ENCODE measurements around the gene MGLL.

Gene MGLL

DNA sequence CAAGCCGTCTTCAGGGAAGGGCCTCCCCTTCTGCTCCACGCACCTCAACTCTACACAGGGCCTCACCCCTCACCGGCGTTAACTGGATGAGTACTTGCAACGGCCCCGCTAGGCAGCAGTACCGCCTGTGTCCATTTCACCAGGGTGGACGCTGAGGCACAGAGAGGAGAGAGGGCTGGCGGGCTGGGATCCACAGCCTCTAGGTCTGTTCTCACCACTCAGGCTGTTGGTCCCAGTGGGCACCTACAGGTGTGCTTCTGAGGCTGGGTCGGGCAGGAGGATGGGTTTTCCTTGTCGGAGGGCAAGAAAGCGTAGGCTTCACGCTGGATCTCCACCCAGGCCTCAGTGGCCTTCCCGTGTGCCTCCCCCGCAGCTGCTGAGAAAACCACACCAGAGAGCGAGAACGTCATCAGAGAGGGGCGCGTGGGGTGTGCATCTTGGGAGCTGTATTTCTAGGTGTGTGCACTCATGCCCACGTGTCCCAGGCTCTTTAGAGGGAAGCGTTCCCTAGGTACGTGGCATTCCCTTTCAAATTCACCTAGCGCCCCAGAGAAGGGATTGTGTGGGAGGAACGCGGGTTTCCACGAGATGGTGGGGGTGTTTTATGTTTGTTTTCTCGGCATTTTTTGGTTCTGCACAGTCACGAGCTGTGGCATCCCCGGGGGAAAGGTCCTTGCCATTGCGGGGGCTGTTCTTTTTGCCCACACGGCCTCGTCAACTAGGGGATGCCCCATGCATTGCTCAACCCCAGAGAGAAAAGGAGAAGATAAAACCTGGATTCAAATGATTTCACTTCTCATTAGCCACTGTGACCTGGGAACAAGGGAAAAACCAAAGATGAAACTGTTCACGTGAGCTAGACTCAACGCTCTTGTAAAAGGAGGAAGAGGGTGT lies 67.7 kb downstream of the MGLL start:
- no peak for DNase-seq (ENCODE audit: low read depth)

DNA sequence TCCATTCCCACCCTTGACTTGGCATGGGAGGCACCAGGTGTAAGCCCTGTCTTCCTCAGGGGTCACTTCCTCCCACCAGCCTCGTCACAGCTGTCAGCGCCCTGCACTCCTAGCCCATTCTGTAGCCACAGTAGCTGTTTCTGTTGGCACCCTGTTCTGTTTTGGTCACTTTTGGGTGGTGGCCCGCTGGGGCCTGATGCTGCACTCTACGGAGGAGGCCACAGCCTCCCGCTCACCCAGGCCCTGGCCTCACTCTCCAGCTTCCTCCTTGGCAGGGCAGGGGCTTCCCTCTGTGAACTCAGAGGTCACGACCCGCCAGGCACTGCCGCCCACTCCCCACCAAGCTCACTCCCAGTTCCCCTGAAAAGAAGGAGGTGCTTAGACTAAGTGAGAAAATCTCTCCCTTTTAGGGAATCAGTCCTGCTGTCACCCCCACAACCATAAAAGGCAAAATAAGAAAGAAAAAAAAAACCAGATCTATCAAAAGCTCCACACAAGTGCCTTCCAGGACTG lies 68.4 kb downstream of the MGLL start:
- DNase-seq (ENCODE audit: low read depth), result no peak

DNA sequence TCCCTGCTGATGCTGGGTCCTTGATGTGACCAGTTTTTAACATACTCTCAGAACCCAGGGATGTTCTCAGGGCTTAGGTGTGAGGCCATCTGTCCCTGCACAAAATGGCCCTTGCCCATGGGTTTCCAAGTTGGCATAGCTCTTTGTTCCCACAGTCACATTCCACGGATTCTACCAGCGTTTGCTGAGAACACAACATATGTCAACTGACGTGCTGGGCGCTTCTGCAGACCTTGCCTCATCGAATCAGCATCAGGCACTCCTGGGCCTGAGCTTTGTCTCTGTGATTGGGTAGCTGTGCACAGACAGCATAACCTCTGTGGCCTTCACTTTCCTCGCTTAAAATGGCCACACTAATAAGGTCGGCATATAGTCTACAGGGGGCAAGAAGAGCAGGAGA lies 69.0 kb downstream of the MGLL start:
- no peak for DNase-seq (ENCODE audit: low read depth)

DNA sequence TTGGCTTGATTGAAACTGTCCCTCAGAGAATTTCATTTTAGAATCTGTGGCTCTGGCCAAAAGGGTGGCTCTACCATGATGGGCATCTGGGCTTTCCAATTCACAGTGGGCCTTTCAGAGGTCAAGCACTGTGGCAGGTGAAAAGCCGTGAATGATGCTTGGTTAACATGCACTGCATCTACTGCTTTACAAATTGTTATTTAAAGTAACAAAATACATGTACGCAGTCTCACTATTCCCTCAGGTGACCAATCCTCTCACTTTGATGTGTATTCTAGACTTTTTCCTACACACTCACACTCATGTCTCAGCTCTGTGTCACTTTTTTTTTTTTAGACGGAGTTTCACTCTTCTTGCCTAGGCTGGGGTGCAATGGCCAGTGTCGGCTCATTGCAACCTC lies 70.5 kb downstream of the MGLL start:
- DNase-seq (ENCODE audit: low read depth), result no peak

DNA sequence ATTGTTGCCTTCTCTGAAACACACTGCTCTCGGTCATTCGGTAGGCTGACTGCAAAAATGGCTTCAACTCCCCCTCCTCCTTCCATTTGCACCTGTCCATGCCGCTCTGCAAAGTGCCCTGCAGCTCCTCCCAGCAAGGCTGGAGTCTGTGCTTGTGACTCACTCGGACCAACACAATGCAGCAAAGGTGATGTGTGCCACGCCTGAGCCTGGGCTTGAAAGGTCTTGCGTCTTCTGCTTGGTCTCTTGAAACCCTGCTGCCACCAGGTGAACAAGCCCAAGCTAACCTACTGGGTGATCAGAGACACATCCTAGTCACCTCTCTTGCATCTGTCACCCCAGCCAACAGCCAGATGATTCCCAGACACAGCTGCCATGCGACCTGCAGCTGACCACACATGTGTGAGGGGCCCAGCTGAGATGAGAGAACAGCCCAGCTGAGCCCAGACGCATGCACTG lies 71.1 kb downstream of the MGLL start:
- no peak for DNase-seq (ENCODE audit: low read depth)

DNA sequence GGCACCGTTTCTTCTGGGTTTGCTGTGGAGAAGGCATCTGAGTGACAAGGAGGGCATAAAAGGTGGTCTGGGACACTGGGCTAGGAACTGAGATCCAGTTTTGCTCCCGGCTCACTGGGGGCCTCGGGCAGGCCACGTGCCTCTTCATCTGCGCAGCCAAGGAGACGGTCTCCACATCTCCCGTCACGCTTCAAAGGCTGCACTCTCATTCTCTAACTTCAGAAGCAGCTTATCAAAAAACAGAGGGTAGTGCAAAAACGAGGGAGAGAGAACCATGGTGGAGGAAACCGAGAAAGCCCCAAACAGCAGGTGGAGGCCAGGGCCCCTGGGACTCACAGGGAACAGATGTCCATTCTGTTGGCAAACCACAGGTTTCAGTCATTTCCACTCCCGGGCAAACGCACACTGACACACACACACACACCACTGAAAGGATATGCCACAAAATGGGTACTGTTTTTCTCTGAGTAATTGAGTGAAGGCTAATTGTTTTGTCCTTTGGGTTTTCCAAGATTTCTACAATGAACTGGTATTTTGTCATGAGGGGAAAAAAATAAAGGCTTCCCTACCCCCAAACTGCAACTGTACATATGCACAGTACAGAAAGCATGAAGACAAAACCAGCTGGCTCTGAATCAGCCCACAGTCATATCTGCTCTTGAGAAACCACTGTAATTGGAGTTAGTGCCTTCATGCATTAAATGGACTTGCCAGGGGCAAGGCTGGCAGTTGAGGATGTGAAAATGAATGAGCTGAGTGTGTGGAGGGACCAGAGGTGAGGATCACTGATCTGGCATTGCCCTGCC lies 71.9 kb downstream of the MGLL start:
- DNase-seq (ENCODE audit: low read depth), result no peak

DNA sequence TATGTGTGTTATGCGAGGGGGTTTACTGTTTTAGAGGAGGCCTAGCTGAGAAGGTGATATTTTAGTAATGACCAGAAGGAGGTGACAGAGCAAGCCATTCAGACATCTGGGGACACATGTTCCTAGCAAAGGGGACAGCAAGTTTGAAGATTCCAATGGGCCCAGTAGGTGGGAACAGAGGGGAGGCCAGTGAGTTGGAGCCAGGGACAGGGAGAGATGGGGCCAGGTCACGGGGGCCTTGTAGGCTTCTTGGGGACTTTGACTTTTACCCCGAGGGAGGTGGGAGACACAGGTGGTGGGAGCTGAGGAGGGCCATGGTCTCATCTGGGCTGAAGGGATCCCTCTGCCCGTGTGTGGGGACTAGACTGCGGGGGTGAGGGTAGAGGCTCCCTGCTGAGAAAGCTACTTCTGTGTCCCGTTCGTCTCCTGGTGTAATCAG lies 72.5 kb downstream of the MGLL start:
- DNase-seq (ENCODE audit: low read depth), result no peak

DNA sequence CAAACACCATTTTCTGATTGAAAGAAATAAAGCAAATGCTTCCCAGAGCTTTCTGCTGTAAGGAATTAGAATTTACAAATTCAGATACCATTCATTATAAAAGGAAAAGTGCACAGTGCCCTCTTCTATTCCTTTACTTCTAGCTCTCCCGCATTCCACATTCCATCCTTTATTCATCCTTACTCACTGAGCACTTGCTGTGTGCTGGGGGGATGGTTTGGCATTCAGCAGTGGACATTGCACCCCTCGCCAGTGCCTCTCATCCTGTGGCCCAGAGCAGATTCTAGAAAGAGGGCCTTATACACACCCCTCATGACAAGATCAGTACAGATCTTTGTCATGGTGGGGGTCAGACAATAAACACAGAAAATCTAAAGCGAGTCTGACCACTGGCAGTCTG lies 73.0 kb downstream of the MGLL start:
- DNase-seq (ENCODE audit: low read depth), result no peak

DNA sequence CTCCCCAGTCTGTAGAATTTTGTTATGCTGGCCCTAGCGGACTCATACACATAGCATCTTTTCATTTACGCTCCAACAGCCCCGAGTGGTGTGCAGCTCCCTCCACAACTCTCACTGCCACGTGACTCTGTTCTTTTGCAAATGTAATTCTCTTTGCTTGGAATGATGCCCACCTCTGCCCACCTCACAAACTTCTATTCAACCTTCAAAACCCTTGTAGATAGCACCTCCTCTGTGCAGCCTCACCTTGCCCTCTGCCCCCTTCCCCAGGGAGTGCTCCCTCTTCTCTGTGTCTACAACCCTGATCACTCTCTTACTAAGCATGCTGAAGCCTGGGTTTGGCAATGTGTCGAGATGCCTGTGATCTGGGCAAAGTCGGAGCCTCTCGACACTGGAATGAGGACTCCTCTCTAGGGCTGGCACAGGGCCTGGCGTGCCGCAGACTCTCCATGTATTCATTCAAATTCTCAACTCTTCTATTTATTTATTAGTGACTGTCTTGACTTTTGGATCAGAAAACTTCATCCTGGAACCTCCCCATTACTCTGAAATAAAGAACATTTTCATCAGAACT lies 73.5 kb downstream of the MGLL start:
- DNase-seq (ENCODE audit: low read depth), result no peak

DNA sequence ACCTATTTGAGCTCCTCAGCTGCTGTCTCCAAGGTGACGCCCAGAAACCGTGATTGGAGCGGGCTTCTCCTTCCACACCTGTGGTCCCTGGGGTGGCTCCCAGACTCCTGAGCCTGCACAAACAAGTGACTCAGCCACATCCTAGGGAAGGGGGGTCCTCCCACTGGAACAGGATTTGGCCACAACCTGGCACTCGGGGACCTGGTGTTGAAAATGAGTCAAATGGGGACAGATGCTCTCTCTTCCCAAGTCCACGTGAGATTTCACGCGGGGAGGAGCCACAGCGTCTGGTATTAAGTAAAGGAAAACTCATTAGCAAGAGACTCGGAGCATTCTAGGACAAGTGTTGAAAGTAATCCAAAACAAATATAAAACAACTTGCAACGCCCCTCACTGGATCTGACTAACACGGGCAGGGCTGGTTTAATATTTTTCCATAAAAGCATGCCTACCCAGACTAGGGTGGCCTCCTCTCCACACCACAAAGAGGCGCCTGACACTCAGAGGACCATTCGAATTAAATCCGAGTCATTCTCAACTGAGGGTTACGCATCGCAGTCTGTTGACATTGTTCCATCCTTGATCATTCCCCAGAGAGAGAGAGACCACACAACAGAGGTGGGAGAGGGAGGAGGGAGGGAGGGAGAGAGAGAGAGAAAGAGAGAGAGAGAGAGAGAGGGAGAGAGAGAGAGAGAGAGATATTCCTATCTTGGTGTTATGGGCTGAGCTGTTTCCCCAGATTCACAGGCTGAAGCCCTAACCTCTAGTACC lies 74.4 kb downstream of the MGLL start:
- no peak for DNase-seq (ENCODE audit: low read depth)

DNA sequence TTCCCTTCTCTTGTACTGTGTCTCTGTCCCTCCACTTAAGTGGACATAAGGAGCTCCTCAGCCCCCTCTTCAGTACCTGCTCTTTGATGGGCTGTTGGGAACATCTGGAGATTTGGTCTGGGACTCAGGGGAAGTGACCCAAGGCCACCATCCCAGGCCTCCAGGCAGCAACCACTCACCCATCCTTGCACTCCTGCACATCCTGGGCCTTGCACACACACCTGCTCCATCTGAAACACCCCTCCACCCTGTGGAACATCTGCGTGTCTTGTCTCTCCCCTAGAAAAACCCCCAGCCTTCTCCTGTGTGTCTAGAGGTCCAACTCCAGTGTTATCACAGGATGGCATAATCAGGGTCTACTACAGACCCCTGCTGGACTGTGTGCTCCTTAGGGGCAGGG lies 75.2 kb downstream of the MGLL start:
- no peak for DNase-seq (ENCODE audit: low read depth)

DNA sequence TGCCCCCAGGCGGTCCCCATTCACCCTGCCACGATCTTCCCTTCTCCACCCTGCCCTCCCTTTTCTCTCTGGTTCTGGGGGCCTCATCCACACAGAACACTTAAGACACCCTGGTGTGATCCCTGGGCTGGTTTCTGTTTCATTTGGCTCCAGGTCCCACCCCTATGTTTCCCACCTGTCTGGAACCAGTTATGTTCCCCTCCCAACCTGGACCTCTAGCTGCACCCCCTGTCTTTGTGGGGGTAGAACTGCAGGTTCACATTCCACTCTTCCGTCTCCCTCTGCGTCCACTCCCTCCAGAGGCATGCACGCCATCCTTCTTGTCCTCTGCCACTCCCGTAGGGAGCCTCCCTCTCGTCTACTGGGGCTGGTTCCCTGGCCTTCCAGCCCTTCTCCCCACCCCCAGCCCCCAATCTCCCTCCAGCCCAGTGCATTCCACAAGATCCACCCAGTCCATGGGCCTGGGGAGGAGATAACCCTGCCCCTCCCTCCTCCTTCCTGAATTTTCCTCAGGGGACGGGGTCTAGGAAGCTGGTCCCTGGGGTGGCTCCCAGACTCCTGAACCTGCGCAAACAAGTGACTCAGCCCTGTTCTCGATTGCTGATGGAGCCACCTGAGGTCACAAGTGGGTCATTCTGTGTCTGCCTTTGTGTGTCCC lies 75.8 kb downstream of the MGLL start:
- no peak for DNase-seq (ENCODE audit: low read depth)

DNA sequence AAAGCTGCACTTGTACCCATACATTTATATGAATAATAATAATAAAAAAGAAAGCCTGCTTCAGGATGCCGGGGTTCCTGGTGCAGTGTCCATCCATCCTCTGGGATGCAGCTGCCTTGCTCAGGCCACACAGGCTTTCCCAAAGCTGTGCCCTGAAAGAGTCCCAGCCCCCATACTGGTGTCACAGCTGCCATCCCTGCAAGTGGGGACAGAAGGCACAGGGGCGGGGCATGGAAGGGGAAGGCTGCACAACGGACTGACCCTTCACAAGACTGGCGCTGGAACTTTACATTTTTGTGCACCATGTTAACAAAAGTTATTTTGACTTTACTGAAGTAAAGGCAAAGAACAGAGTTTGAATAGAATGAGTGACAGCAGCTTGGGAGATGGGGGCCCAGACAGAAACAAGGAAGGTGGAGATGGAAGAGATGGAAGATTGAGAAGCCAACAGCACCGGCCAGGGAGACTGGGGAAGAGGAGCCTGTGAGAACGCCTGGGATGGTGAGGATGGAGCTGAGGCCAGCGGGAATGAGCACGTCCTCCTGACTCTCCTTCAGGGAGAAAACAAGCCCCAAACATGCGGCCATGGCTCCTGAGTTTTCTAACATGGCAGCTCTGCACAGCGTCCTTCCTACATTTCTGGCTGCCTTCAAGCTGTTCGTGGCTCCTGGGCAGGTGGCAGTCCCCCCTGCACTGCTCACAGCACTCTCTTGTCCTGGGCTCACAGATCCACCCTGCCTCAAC lies 76.5 kb downstream of the MGLL start:
- no peak for DNase-seq (ENCODE audit: low read depth)

DNA sequence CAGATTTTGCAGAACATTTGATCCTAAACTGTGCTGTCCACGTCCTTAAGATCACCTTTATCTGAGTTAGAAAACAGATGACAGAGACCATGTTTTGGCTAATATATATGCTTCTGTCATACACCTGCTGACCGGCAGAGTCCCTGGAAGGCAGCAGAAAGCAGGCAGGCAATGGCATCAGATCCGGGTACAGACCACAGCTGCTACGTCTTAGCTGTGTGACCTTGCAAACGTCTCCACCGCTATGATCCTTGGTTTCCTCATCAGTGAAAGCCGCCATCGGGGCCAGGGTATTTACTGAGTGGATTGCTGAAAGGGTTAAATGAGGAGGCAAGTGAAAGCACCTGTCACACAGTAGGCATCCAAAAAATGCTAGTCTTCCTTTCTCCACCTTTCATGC lies 77.4 kb downstream of the MGLL start:
- DNase-seq (ENCODE audit: low read depth), result no peak

DNA sequence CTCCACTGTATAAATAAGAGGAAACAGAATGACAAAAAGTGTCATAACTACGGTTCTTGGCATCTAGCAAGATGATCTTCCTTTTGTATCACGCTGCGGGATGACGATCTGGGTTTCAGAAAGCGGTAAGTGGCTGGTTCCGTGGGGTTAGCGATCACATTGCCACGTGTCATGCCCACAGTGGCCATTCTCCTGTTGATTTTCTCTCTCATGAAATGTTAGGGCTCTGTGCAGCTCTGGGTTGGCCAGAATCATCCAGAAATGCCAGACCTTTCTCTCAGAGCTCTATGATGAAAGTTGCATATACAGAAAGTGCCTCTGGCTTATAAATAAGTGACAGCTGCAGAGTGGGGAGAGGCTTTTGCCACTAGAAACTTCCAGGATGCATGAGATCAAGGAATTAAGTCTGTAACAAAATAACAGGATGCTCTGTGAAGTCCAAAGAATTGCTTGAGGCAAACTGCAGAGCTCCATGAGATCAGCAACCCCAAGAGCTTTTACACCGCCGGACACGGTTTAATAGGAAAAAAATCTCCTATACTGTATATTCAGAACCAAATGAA lies 78.0 kb downstream of the MGLL start:
- DNase-seq (ENCODE audit: low read depth), result no peak

DNA sequence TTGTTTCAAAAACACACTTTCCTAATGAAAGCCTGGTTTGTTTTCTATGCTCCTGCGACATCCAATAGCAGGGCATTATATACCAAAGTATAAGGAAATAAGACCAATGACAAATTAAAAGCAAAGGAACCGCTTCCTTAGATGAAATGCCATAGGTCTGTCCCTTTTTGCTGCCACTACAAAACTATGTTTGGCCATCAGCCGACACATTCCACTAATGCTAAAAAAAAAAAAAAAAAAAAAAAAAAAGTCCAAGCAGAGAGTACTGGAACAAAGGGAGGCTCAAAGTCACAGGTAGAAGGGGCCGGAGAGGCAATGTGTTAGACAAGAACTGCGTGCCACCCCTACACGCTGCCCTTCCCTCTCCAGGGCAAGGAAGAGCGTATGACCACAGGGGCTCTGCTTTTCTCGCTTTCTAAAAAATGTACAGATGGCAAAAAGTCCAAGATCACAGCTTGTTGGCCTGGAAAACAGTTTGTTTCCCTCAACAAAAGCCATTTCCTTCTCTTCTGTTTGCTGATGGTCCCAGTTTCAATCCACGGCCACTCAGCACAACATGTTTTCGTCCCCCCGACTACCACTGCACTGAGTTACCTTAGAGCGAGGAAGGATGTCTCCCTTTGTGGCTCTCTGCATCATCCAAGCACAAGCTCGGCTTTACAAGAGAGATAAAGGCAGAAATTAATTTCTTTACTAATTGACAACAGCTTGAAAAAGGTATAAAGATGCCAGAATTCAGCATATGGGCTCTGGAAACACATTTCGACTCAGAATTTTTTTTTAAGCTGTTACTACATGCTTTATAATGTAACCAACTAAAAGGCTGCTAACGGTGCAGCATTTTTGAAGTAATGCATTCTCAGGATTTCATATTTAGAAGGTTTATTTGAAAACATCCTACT lies 78.7 kb downstream of the MGLL start:
- no peak for DNase-seq (ENCODE audit: low read depth)

DNA sequence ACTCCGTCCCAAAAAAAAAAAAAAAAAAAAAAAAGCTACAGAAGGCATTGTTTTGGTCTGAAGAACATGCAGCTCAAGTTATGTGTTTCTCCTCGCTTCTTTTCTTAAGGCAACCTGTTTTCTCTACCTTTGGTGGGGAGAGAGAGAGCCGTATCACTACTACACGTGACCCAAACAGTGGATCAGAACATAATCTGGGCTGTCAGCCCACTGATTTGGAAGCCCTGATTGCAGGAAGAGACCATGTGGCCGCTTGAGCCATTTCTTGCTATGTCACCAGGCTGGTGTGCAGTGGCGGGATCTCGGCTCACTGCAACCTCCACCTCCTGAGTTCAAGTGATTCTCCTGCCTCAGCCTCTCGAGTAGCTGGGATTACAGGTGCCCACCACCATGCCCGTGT lies 79.7 kb downstream of the MGLL start:
- DNase-seq (ENCODE audit: low read depth), result no peak

DNA sequence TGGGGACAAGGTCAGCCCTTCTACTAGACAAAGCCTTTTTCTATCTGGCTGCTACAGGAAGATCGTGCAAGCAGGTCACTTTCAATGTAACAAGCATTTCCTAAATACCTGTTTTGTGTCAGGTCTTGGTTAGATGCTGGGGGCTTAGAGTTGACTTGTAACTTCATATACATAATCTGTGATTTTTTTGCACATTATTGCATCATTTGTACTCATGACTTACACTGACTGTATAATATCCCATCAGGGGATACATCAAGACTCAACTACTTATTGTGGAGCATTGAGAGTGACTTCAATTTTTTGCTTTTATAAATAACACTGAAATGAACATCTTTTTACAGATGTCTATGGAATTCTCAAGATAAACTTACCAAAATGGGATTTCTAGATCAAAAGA lies 80.6 kb downstream of the MGLL start:
- no peak for DNase-seq (ENCODE audit: low read depth)

DNA sequence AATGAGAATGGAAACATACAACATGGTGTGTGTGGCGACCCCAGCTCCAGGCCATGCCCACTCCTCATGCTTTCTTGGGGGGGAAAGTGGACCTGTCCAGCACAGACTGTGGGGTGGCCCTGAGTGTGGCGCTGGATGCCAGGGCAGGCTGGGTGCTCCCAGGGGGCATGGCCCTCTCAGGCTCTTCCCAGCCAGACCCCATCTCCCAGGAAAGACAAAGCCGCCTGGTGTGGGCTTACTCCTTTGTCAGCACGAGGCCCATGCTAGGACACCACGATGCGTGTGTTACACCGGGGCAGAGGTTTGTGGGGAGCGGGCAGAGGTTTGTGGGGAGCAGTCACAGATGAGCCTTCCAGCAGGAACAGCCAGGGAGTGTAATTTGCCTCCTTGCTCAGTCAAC lies 81.1 kb downstream of the MGLL start:
- DNase-seq (ENCODE audit: low read depth), result no peak
